K562 (cell line): Measurements from ENCODE around the gene GYPC. TPM values are rescaled to one million over a fixed set of nuclear protein-coding genes. Genes with fewer than 3 reads are reported as not detected.

ENCODE experiments used
- ATAC-seq: fragments of 200-7000 bp; cut with Tn5 transposase; 3 replicates; pipeline ENCODE4 v1.9.1; 2020; ENCODE audit warnings: moderate library complexity
- BruUV-seq: library from RNA; stranded (reverse); fragments of 400-500 nt; replicated peaks from 2 replicates; lab custom pipeline; 2021; lab: Mats Ljungman, UMichigan
- CTCF ChIA-PET: fragments of 300-600 bp; formaldehyde crosslinking; extraction: SDS; loops from one replicate; lab custom pipeline; 2021; ENCODE audit warnings: low intra/inter-chr PET ratio; lab: Yijun Ruan, JAX
- POLR2A ChIA-PET: fragments of 300-600, 350-650 bp; sonication (Branson Sonifier 250); formaldehyde crosslinking; extraction: SDS; loops from one replicate; lab custom pipeline; 2021; ENCODE audit warnings: antibody characterized with exemption, inconsistent platforms; lab: Yijun Ruan, JAX
- DNase-seq, 4 experiments: peaks; one replicate each; pipeline versions ENCODE4 v3.0.0 to v3.0.0-alpha.2; 2011 to 2018; ENCODE audit warnings: low spot score in 3 of 4, mixed read lengths in 3 of 4; ENCODE audit errors: extremely low read depth in 1 of 4
- FAIRE-seq: peaks from 2 replicates; lab custom pipeline; 2011; peaks lifted over from hg19 to GRCh38; lab: Jason Lieb, UNC
- H2AFZ ChIP-seq: 2 replicates; pipeline ENCODE4 v1.6.0; 2011; ENCODE audit warnings: low read depth, low read length, control low read depth, inconsistent platforms
- H3K27ac ChIP-seq: fragments of 200-600 bp; 3 replicates; pipeline ENCODE4 v1.8.0; 2011; ENCODE audit warnings: low read depth, mild to moderate bottlenecking, control low read depth, inconsistent platforms, low read length, moderate library complexity, mixed read lengths; ENCODE audit errors: extremely low read depth
- H3K27me3 ChIP-seq, 2 experiments: fragments of 300-600 bp in 1 of 2; 2 replicates in 1 of 2; 3 replicates in 1 of 2; pipeline versions ENCODE4 v1.6.0 to v1.8.0; 2011; ENCODE audit warnings: inconsistent platforms in 2 of 2, low read length in 2 of 2, mild to moderate bottlenecking in 1 of 2, mixed read lengths in 1 of 2, moderate library complexity in 1 of 2; ENCODE audit not compliant: control insufficient read depth in 2 of 2, insufficient read depth in 2 of 2
- H3K36me3 ChIP-seq: fragments of 300-600 bp; 3 replicates; pipeline ENCODE4 v1.8.0; 2011; ENCODE audit warnings: mild to moderate bottlenecking, low read length, inconsistent platforms; ENCODE audit not compliant: control insufficient read depth, insufficient read depth
- H3K4me1 ChIP-seq, 2 experiments: fragments of 200-600 bp in 1 of 2; replicated peaks in 1 of 2; 2 replicates in 1 of 2; 3 replicates in 1 of 2; pipeline versions ENCODE4 v1.5.1 to v1.8.0; 2011; ENCODE audit warnings: inconsistent platforms in 2 of 2, low read length in 2 of 2, mild to moderate bottlenecking in 1 of 2, mixed read lengths in 1 of 2, moderate library complexity in 1 of 2; ENCODE audit not compliant: control insufficient read depth in 2 of 2, insufficient read depth in 2 of 2
- H3K4me2 ChIP-seq: 2 replicates; pipeline ENCODE4 v1.6.1; 2011; ENCODE audit warnings: low read length, control low read depth, inconsistent platforms, mixed read lengths; ENCODE audit not compliant: insufficient read depth
- H3K4me3 ChIP-seq: fragments of 200-600 bp; sonication (generic), shearing (Covaris generic); 2 replicates; pipeline ENCODE4 v1.5.1; 2016; ENCODE audit warnings: control low read depth, inconsistent platforms
- H3K79me2 ChIP-seq: fragments of 200-600 bp; 3 replicates; pipeline ENCODE4 v1.8.0; 2011; ENCODE audit warnings: low read length, inconsistent platforms; ENCODE audit not compliant: control insufficient read depth, insufficient read depth
- H3K9ac ChIP-seq, 2 experiments: 2 replicates each; pipeline versions ENCODE4 v1.6.0 to v1.6.1; 2011; ENCODE audit warnings: low read depth in 2 of 2, low read length in 2 of 2, control low read depth in 1 of 2, inconsistent platforms in 1 of 2, mild to moderate bottlenecking in 1 of 2, mixed read lengths in 1 of 2; ENCODE audit not compliant: insufficient read depth in 1 of 2
- H3K9me1 ChIP-seq: one replicate; pipeline ENCODE4 v1.6.0; 2011; ENCODE audit warnings: inconsistent platforms, mild to moderate bottlenecking, low read length, moderate library complexity; ENCODE audit not compliant: control insufficient read depth, insufficient read depth
- H3K9me3 ChIP-seq: replicated peaks from 2 replicates; pipeline ENCODE4 v1.5.1; 2011; ENCODE audit warnings: low read depth, low read length, inconsistent platforms; ENCODE audit not compliant: control insufficient read depth, insufficient read depth
- H4K20me1 ChIP-seq: replicated peaks from 2 replicates; pipeline ENCODE4 v1.6.1; 2011; ENCODE audit warnings: low read length, inconsistent platforms, mixed read lengths; ENCODE audit not compliant: control insufficient read depth, insufficient read depth
- CHD2 ChIP-seq: IDR thresholded peaks from 2 replicates; pipeline ENCODE4 v1.6.1; 2011; ENCODE audit warnings: low read depth, low read length
- GTF2F1 ChIP-seq: IDR thresholded peaks from 2 replicates; pipeline ENCODE4 v1.6.1; 2011; ENCODE audit warnings: low read depth, low read length, improper control_type of control experiment
- SPI1 ChIP-seq: IDR thresholded peaks from 2 replicates; pipeline ENCODE4 v1.6.1; 2011; ENCODE audit warnings: low read depth, low read length, control low read depth, borderline replicate concordance
- YY1 ChIP-seq, 3 experiments: IDR thresholded peaks; 2 replicates each; pipeline ENCODE4 v1.6.1; 2011; ENCODE audit warnings: low read length in 2 of 3, mild to moderate bottlenecking in 2 of 3, moderate library complexity in 2 of 3, borderline replicate concordance in 1 of 3, control low read depth in 1 of 3, low read depth in 1 of 3; ENCODE audit not compliant: insufficient read depth in 3 of 3, insufficient replicate concordance in 2 of 3, control insufficient read depth in 1 of 3, insufficient read length in 1 of 3; ENCODE audit errors: extremely low read depth in 1 of 3
- WGBS: fragments of 100-300 bp; shearing (Covaris generic); methylation state at CpG from one replicate; pipeline ENCODE4 v1.1.6; 2016; ENCODE audit warnings: low coverage, mixed read lengths; ENCODE audit not compliant: insufficient coverage; ENCODE audit errors: missing lambda C conversion rate; 5-methylcytosine and 5-hydroxymethylcytosine counted together
- in situ Hi-C: fragments of 300-500 bp; cut with MboI; formaldehyde crosslinking; loops from 4 replicates; pipeline ENCODE4 v1.15.0; 2018; ENCODE audit warnings: inconsistent platforms, mixed read lengths
- intact Hi-C: fragments of 100-400 bp; cut with micrococcal nuclease; formaldehyde crosslinking; loops from 2 replicates; pipeline ENCODE4 v1.14.2; 2022
- polyA plus RNA-seq, 8 experiments: library from polyadenylated mRNA; depleted of rRNA in 4 of 8; stranded (reverse) in 5 of 8; unstranded in 3 of 8; fragments of >200 nt; fragmentation: Nextera tagmentation in 2 of 8; fragmentation: Illumina TruSeq in 1 of 8; extraction: Ambion mirVana in 2 of 8; extraction: Trizol in 1 of 8; gene quantifications; 2 replicates each; pipeline versions ENCODE4 v1.2.1 to v1.2.3, GENCODE V29; 2011 to 2014; ENCODE audit warnings: inconsistent platforms in 1 of 8, missing spikeins in 1 of 8
- total RNA-seq, 7 experiments: library from RNA; depleted of rRNA in 6 of 7; stranded (reverse); fragments of >200 nt in 6 of 7; fragmentation: Illumina TruSeq in 2 of 7; extraction: Trizol in 2 of 7; gene quantifications; 2 replicates each; pipeline versions ENCODE4 v1.2.1 to v1.2.3, GENCODE V29; 2011 to 2021; ENCODE audit warnings: low replicate concordance in 1 of 7
- TF ChIP-seq, protein P1 (sequence below): fragments of 450-650 bp; formaldehyde crosslinking; conservative IDR thresholded peaks from 2 replicates; pipeline ENCODE4 v1.4.0; 2022; ENCODE audit warnings: mild to moderate bottlenecking, missing genetic modification characterization

The GYPC gene
- total and polyA plus RNA-seq, 9 of the 15 experiments (the other 6 are each of a cell fraction or from before 2014, with no cell fraction given) = 50.6 to 282 (median 194) TPM

DNA sequence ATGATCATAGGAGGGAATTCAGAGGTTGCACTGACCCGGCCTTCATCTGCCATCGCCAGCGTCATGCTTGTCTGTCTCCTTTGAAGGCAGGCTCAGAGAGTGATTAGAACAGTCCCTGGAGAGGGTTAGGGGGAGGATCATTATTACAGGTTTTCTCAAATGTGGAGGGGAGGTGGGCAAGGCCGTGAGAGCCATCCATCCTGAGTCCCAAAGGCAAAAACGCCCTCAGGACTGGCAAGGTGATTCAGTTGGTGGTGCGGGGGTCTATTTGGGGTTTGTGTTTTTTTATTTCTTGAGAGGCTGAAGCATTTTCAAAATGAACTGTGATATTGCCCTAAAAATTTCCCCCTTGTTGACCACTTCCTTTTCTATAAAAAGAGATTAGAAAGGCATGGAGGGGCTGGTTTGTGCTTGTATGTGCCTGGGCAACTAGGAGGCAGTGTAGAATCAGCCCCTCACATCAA, 39.3 kb upstream of the GYPC start:
- DNase-seq (no peak), FAIRE-seq (no peak), ATAC-seq (no peak; the same call in 2 of the 3 replicates)
- intact Hi-C loops (loop anchor here (5.0 kb wide), 1 partner anchor 131 kb away; no protein-coding TSS in a partner anchor), in situ Hi-C loops (no loop called here)
- WGBS = 13% methylated on average over 6 of the region's 6 CpGs
- Histone ChIP-seq H3K27me3 (no peaks in the 10 kb centered on the region), H3K4me3 (no peak overlapping the region), H3K9me1 (no peaks in the 10 kb centered on the region), H3K4me1 (no peaks in the 10 kb centered on the region), H3K9me3 (peaks cover 2% of the 10 kb centered on the region), H3K36me3 (no peaks in the 10 kb centered on the region), H3K27ac (no peak overlapping the region), H3K4me2 (no peak overlapping the region), H3K79me2 (no peaks in the 10 kb centered on the region), H2AFZ (no peak overlapping the region), H4K20me1 (no peaks in the 10 kb centered on the region), H3K9ac (no peak overlapping the region)
- TF ChIP-seq CHD2 = no peak
- POLR2A ChIA-PET = interaction anchor here (1.3 kb wide), 1 partner anchor 11 kb away, joined by 3 read pairs; no protein-coding TSS in a partner anchor
- BruUV-seq = no TSS peak
- CTCF ChIA-PET = no interaction called here

DNA sequence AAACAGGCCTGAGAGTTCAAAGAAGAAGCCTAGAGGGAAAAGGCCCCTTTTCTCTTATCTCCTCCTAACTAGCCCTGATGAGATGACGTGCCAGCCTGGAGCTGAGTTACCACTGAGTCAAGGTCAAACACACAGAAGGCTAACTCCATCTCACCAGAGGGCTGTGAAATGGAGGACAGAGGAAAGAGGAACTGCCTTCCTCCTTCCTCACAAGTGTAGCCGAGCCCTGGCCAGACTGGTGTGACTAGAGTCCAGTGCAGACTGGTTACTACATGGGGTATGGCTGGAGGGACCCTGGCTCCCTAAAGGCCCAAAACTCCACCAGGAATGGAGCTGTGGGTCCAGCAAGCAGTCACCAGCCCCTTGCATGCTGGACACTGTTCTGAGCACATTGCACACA, 35.7 kb upstream of the GYPC start:
- POLR2A ChIA-PET = no interaction called here
- in situ Hi-C loops = no loop called here
- no TSS peak for BruUV-seq

More for the DNA sequence above, 35.7 kb upstream of the GYPC start:
- Histone ChIP-seq H2AFZ (no peak overlapping the region), H4K20me1 (no peaks in the 10 kb centered on the region), H3K4me1 (no peaks in the 10 kb centered on the region), H3K36me3 (no peaks in the 10 kb centered on the region), H3K9ac (no peak overlapping the region), H3K27me3 (no peaks in the 10 kb centered on the region; a peak in 1 of 5 replicates), H3K4me3 (no peak overlapping the region), H3K4me2 (no peak overlapping the region), H3K79me2 (no peaks in the 10 kb centered on the region), H3K27ac (no peak overlapping the region), H3K9me3 (peaks cover 2% of the 10 kb centered on the region), H3K9me1 (no peaks in the 10 kb centered on the region)
- FAIRE-seq (peak; percentile 66), DNase-seq (no peak), ATAC-seq (0 out of 3 replicates have a peak, but pooled peaks have one; percentile 24)
- CTCF ChIA-PET = no interaction called here
- intact Hi-C loops = no loop called here
- 0% methylated on average over 2 of the region's 2 CpGs for WGBS
- TF ChIP-seq GTF2F1 = no peak
- TF ChIP-seq YY1 (IDR thresholded peaks at IDR 0.05; ENCODE audit: borderline replicate concordance in 1 of 3, control insufficient read depth in 1 of 3, extremely low read depth in 1 of 3, insufficient read depth in 3 of 3, insufficient read length in 1 of 3, insufficient replicate concordance in 2 of 3, low read depth in 1 of 3, low read length in 2 of 3) = peak in 1 of 3 experiments; percentile 31
- TF ChIP-seq, protein P1, sequence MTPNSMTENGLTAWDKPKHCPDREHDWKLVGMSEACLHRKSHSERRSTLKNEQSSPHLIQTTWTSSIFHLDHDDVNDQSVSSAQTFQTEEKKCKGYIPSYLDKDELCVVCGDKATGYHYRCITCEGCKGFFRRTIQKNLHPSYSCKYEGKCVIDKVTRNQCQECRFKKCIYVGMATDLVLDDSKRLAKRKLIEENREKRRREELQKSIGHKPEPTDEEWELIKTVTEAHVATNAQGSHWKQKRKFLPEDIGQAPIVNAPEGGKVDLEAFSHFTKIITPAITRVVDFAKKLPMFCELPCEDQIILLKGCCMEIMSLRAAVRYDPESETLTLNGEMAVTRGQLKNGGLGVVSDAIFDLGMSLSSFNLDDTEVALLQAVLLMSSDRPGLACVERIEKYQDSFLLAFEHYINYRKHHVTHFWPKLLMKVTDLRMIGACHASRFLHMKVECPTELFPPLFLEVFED (CRISPR knock-in tag) = no peak
- TF ChIP-seq SPI1 = peak; percentile 86
